Measurements from ENCODE around the gene RAD1. TPM values are rescaled to one million over a fixed set of nuclear protein-coding genes. Genes with fewer than 3 reads are reported as not detected.
A peak's percentile ranks its signal among the peaks of the same experiment; 100 is the strongest.

The RAD1 gene
- total and polyA plus RNA-seq, 4 experiments from 2014 or later, result 16.2 to 26.3 (median 22.2) TPM

- Histone ChIP-seq H3K4me1 (ENCODE audit: insufficient read depth, low read length) (no peaks in the 10 kb centered on the region), H3K36me3 (ENCODE audit: insufficient read depth, low read length) (no peaks in the 10 kb centered on the region), H3K9me3 (ENCODE audit: control insufficient read depth in 1 of 2, low read length in 2 of 2) (no peaks in the 10 kb centered on the region), H3K4me3 (ENCODE audit: low read length in 2 of 2) (no peak overlapping the region), H3K27ac (ENCODE audit: low read depth, low read length) (no peak overlapping the region), H3K27me3 (ENCODE audit: insufficient read depth, low read length) (no peaks in the 10 kb centered on the region)
- no peak for DNase-seq
- H3K27me3 Mint-ChIP-seq, result no peaks in the 10 kb centered on the region
- H3K4me3 Mint-ChIP-seq, result no peak overlapping the region
- H3K9me3 Mint-ChIP-seq, result no peaks in the 10 kb centered on the region
- no peak overlapping the region for H3K27ac Mint-ChIP-seq
- intact Hi-C loops (cut with micrococcal nuclease), result no loop called here
- POLR2A ChIA-PET (ENCODE audit: partially characterized antibody), result interaction anchor here (1.0 kb wide), 1 partner anchor 374 kb away, joined by 3 read pairs; no protein-coding TSS in a partner anchor
- CTCF ChIA-PET (ENCODE audit: partially characterized antibody), result interaction anchor here (1.1 to 13.8 kb wide), 2 partner anchors 23 to 367 kb away, joined by 3 to 220 read pairs; partner anchors contain the start of genes BRIX1 and RAD1
- H3K4me1 Mint-ChIP-seq, result no peaks in the 10 kb centered on the region
- no peaks in the 10 kb centered on the region for H3K36me3 Mint-ChIP-seq
Observed at GRCh38 chr5:34892414-34892813, 22.9 kb downstream of the RAD1 start.

- Histone ChIP-seq H3K4me3 (ENCODE audit: low read length in 2 of 2) (no peak overlapping the region), H3K27me3 (ENCODE audit: insufficient read depth, low read length) (no peaks in the 10 kb centered on the region), H3K27ac (ENCODE audit: low read depth, low read length) (no peak overlapping the region), H3K9me3 (ENCODE audit: control insufficient read depth in 1 of 2, low read length in 2 of 2) (no peaks in the 10 kb centered on the region), H3K4me1 (ENCODE audit: insufficient read depth, low read length) (no peaks in the 10 kb centered on the region), H3K36me3 (ENCODE audit: insufficient read depth, low read length) (no peaks in the 10 kb centered on the region)
- ChIA-PET CTCF (ENCODE audit: partially characterized antibody) (interaction anchor here (13.8 kb wide), 1 partner anchor 367 kb away, joined by 220 read pairs; no protein-coding TSS in a partner anchor), POLR2A (ENCODE audit: partially characterized antibody) (no interaction called here)
- Mint-ChIP-seq H3K9me3 (no peaks in the 10 kb centered on the region), H3K36me3 (no peaks in the 10 kb centered on the region), H3K4me1 (no peaks in the 10 kb centered on the region), H3K27ac (no peak overlapping the region), H3K27me3 (no peaks in the 10 kb centered on the region), H3K4me3 (no peak overlapping the region)
- intact Hi-C loops (cut with micrococcal nuclease), result no loop called here
- no peak for DNase-seq
Observed at GRCh38 chr5:34891981-34892380, 23.3 kb downstream of the RAD1 start.

GRCh38 chr5:34889394-34889793 is 25.9 kb downstream of the RAD1 start:
- no peak overlapping the region for H3K27ac ChIP-seq (ENCODE audit: low read depth, low read length)
- no peaks in the 10 kb centered on the region for H3K36me3 ChIP-seq (ENCODE audit: insufficient read depth, low read length)
- no peak for DNase-seq
- no peaks in the 10 kb centered on the region for H3K36me3 Mint-ChIP-seq
- CTCF ChIA-PET (ENCODE audit: partially characterized antibody), result interaction anchor here (1.1 kb wide), 1 partner anchor 14 kb away, joined by 4 read pairs; no protein-coding TSS in a partner anchor
- no peaks in the 10 kb centered on the region for H3K4me1 Mint-ChIP-seq
- POLR2A ChIA-PET (ENCODE audit: partially characterized antibody), result no interaction called here
- H3K4me3 ChIP-seq (ENCODE audit: low read length in 2 of 2), result no peak overlapping the region
- no peak overlapping the region for H3K4me3 Mint-ChIP-seq
- H3K27me3 ChIP-seq (ENCODE audit: insufficient read depth, low read length), result no peaks in the 10 kb centered on the region
- no peaks in the 10 kb centered on the region for H3K9me3 ChIP-seq (ENCODE audit: control insufficient read depth in 1 of 2, low read length in 2 of 2)
- intact Hi-C loops (cut with micrococcal nuclease), result no loop called here
- no peaks in the 10 kb centered on the region for H3K9me3 Mint-ChIP-seq
- H3K4me1 ChIP-seq (ENCODE audit: insufficient read depth, low read length), result no peaks in the 10 kb centered on the region
- H3K27me3 Mint-ChIP-seq, result no peaks in the 10 kb centered on the region
- no peak overlapping the region for H3K27ac Mint-ChIP-seq

- Histone ChIP-seq H3K36me3 (ENCODE audit: insufficient read depth, low read length) (no peaks in the 10 kb centered on the region), H3K4me1 (ENCODE audit: insufficient read depth, low read length) (no peaks in the 10 kb centered on the region), H3K4me3 (ENCODE audit: low read length in 2 of 2) (no peak overlapping the region), H3K27me3 (ENCODE audit: insufficient read depth, low read length) (no peaks in the 10 kb centered on the region), H3K27ac (ENCODE audit: low read depth, low read length) (no peak overlapping the region), H3K9me3 (ENCODE audit: control insufficient read depth in 1 of 2, low read length in 2 of 2) (no peaks in the 10 kb centered on the region)
- Mint-ChIP-seq H3K4me1 (no peaks in the 10 kb centered on the region), H3K4me3 (no peak overlapping the region), H3K9me3 (no peaks in the 10 kb centered on the region), H3K27me3 (peaks cover 3 to 6% of the 10 kb centered on the region in 2 donors), H3K36me3 (no peaks in the 10 kb centered on the region), H3K27ac (no peak overlapping the region)
- intact Hi-C loops (cut with micrococcal nuclease), result no loop called here
- CTCF ChIA-PET (ENCODE audit: partially characterized antibody), result interaction anchor here (1.6 to 2.1 kb wide), 2 partner anchors 11 to 363 kb away, joined by 4 to 10 read pairs; no protein-coding TSS in a partner anchor
- POLR2A ChIA-PET (ENCODE audit: partially characterized antibody), result no interaction called here
- no peak for DNase-seq
Observed at GRCh38 chr5:34886392-34887119, 28.7 kb downstream of the RAD1 start.

GRCh38 chr5:34881246-34881645 is 34.1 kb downstream of the RAD1 start:
- POLR2A ChIA-PET (ENCODE audit: partially characterized antibody), result no interaction called here
- H3K27me3 ChIP-seq (ENCODE audit: insufficient read depth, low read length), result no peaks in the 10 kb centered on the region
- peaks cover 5 to 9% of the 10 kb centered on the region in 2 donors for H3K27me3 Mint-ChIP-seq
- H3K4me3 Mint-ChIP-seq, result no peak overlapping the region
- no peaks in the 10 kb centered on the region for H3K36me3 ChIP-seq (ENCODE audit: insufficient read depth, low read length)
- intact Hi-C loops (cut with micrococcal nuclease), result no loop called here
- no peak overlapping the region for H3K4me3 ChIP-seq (ENCODE audit: low read length in 2 of 2)
- no peak for DNase-seq
- peaks cover 0 to 4% of the 10 kb centered on the region in 2 donors for H3K36me3 Mint-ChIP-seq
- no peak overlapping the region for H3K27ac ChIP-seq (ENCODE audit: low read depth, low read length)
- peaks cover 0 to 10% (median 7%) of the 10 kb centered on the region in 8 donors for H3K9me3 Mint-ChIP-seq
- H3K27ac Mint-ChIP-seq, result no peak overlapping the region
- no peaks in the 10 kb centered on the region for H3K4me1 Mint-ChIP-seq
- no peaks in the 10 kb centered on the region for H3K9me3 ChIP-seq (ENCODE audit: control insufficient read depth in 1 of 2, low read length in 2 of 2)
- no peaks in the 10 kb centered on the region for H3K4me1 ChIP-seq (ENCODE audit: insufficient read depth, low read length)
- CTCF ChIA-PET (ENCODE audit: partially characterized antibody), result no interaction called here

GRCh38 chr5:34876275-34876674 is 39.0 kb downstream of the RAD1 start:
- Mint-ChIP-seq H3K27ac (peak overlapping the region in 1 of 7 donors; percentile 7), H3K27me3 (peaks cover 7 to 8% of the 10 kb centered on the region in 2 donors), H3K36me3 (peaks cover 0 to 4% of the 10 kb centered on the region in 2 donors), H3K4me1 (no peaks in the 10 kb centered on the region), H3K4me3 (no peak overlapping the region), H3K9me3 (peaks cover 0 to 26% (median 13%) of the 10 kb centered on the region in 8 donors)
- H3K4me1 ChIP-seq (ENCODE audit: insufficient read depth, low read length), result no peaks in the 10 kb centered on the region
- H3K36me3 ChIP-seq (ENCODE audit: insufficient read depth, low read length), result no peaks in the 10 kb centered on the region
- no peaks in the 10 kb centered on the region for H3K9me3 ChIP-seq (ENCODE audit: control insufficient read depth in 1 of 2, low read length in 2 of 2)
- POLR2A ChIA-PET (ENCODE audit: partially characterized antibody), result no interaction called here
- CTCF ChIA-PET (ENCODE audit: partially characterized antibody), result interaction anchor here (1.0 kb wide), 1 partner anchor 80 kb away, joined by 3 read pairs; no protein-coding TSS in a partner anchor
- intact Hi-C loops (cut with micrococcal nuclease), result no loop called here
- no peak overlapping the region for H3K27ac ChIP-seq (ENCODE audit: low read depth, low read length)
- no peaks in the 10 kb centered on the region for H3K27me3 ChIP-seq (ENCODE audit: insufficient read depth, low read length)
- no peak for DNase-seq
- no peak overlapping the region for H3K4me3 ChIP-seq (ENCODE audit: low read length in 2 of 2)

- no peak overlapping the region for H3K27ac ChIP-seq (ENCODE audit: low read depth, low read length)
- H3K36me3 Mint-ChIP-seq, result no peaks in the 10 kb centered on the region
- H3K4me1 ChIP-seq (ENCODE audit: insufficient read depth, low read length), result no peaks in the 10 kb centered on the region
- H3K27me3 ChIP-seq (ENCODE audit: insufficient read depth, low read length), result no peaks in the 10 kb centered on the region
- H3K4me3 ChIP-seq (ENCODE audit: low read length in 2 of 2), result no peak overlapping the region
- H3K9me3 Mint-ChIP-seq, result peaks cover 0 to 7% (median 1%) of the 10 kb centered on the region in 8 donors
- H3K27ac Mint-ChIP-seq, result no peak overlapping the region
- peaks cover 0 to 4% of the 10 kb centered on the region in 2 donors for H3K27me3 Mint-ChIP-seq
- CTCF ChIA-PET (ENCODE audit: partially characterized antibody), result no interaction called here
- H3K9me3 ChIP-seq (ENCODE audit: control insufficient read depth in 1 of 2, low read length in 2 of 2), result no peaks in the 10 kb centered on the region
- H3K36me3 ChIP-seq (ENCODE audit: insufficient read depth, low read length), result no peaks in the 10 kb centered on the region
- no peak for DNase-seq
- H3K4me1 Mint-ChIP-seq, result no peaks in the 10 kb centered on the region
- no peak overlapping the region for H3K4me3 Mint-ChIP-seq
- intact Hi-C loops (cut with micrococcal nuclease), result no loop called here
- POLR2A ChIA-PET (ENCODE audit: partially characterized antibody), result no interaction called here
Observed at GRCh38 chr5:34870382-34870781, 44.9 kb downstream of the RAD1 start.
